Osteoblast (primary cell): Measurements from ENCODE around the gene SCLY. TPM values are rescaled to one million over a fixed set of nuclear protein-coding genes. Genes with fewer than 3 reads are reported as not detected.

Experiments used
- DNase-seq: peaks from one replicate; pipeline ENCODE4 v3.0.0; 2011; ENCODE audit warnings: low spot score, mixed read lengths; ENCODE audit not compliant: insufficient read length; ENCODE audit errors: missing footprints
- H2AFZ ChIP-seq: 2 replicates; pipeline ENCODE4 v1.6.0; 2011; ENCODE audit warnings: mild to moderate bottlenecking, low read length
- H3K27ac ChIP-seq: 2 replicates; pipeline ENCODE4 v1.5.1; 2011; ENCODE audit warnings: mild to moderate bottlenecking, low read depth, low read length, moderate library complexity
- H3K27me3 ChIP-seq: 2 replicates; pipeline ENCODE4 v1.6.0; 2012; ENCODE audit warnings: mild to moderate bottlenecking, control low read depth, inconsistent platforms, low read length, moderate library complexity; ENCODE audit not compliant: insufficient read depth
- H3K36me3 ChIP-seq: 2 replicates; pipeline ENCODE4 v1.5.1; 2011; ENCODE audit warnings: mild to moderate bottlenecking, low read length, control low read depth, moderate library complexity; ENCODE audit not compliant: insufficient read depth
- H3K4me1 ChIP-seq: 2 replicates; pipeline ENCODE4 v1.5.1; 2011; ENCODE audit warnings: mild to moderate bottlenecking, low read length, control low read depth, moderate library complexity; ENCODE audit not compliant: insufficient read depth
- H3K4me2 ChIP-seq: 2 replicates; pipeline ENCODE4 v1.6.0; 2011; ENCODE audit warnings: mild to moderate bottlenecking, low read length; ENCODE audit not compliant: insufficient read depth
- H3K4me3 ChIP-seq: fragments of 200-600 bp; sonication (generic); 3 replicates; pipeline ENCODE4 v1.5.1; 2012; ENCODE audit warnings: mild to moderate bottlenecking, low read length, inconsistent platforms; ENCODE audit not compliant: insufficient read depth
- H3K79me2 ChIP-seq: 2 replicates; pipeline ENCODE4 v1.6.0; 2012; ENCODE audit warnings: mild to moderate bottlenecking, low read length, control low read depth, inconsistent platforms; ENCODE audit not compliant: insufficient read depth
- H3K9me3 ChIP-seq: 2 replicates; pipeline ENCODE4 v1.5.1; 2011; ENCODE audit warnings: low read depth, low read length, control low read depth
- H4K20me1 ChIP-seq: 2 replicates; pipeline ENCODE4 v1.6.0; 2012; ENCODE audit warnings: mild to moderate bottlenecking, low read length, control low read depth; ENCODE audit not compliant: insufficient read depth
- total RNA-seq: library from RNA; depleted of rRNA; stranded (reverse); fragments of >200 nt; gene quantifications from 2 replicates; pipeline ENCODE4 v1.2.3, GENCODE V29; 2012
- TF ChIP-seq, protein P1 (sequence below): IDR thresholded peaks from 2 replicates; pipeline ENCODE4 v1.5.1; 2011; ENCODE audit warnings: mild to moderate bottlenecking, low read depth, low read length, moderate library complexity; ENCODE audit errors: extremely low read depth

The SCLY gene
- total RNA-seq, 1 donor, result 11.6 TPM

DNA sequence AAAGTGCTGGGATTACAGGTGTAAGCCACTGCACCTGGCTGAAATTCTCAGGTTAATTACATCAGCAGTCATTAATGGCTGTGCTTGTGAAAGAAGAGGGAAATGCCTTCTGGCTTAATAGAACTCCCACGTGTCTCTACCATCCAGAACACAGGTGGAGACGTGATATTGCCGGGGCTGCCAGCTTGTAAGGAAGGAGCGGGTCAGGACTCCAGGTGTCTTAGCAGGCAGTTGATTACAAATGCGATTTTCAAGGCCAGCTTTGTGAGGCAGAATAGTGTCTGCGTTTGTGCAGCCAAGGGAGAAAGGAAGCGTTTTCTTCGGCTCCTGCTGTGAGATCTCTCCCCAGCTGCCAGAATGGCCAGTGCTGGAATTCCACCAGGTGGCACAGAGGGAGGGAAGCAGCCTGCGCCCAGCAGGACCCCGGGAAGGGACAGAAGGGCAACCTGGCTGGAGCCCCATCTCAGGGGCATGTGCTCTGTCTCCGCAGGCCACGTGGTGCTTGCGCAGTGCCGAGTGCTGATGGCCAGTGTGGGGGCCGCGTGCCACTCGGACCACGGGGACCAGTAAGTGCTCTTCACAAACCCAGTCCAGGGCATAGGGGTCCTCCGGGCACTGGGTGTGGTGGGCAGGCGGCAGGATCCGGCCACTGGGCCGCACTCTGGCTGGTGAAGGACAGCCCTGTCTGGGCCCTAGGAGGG lies 35.7 kb downstream of the SCLY start:
- H3K36me3 ChIP-seq, result no peaks in the 10 kb centered on the region
- peak; percentile 86 for DNase-seq
- H3K4me2 ChIP-seq, result no peak overlapping the region
- no peak overlapping the region for H3K4me3 ChIP-seq
- H3K27me3 ChIP-seq, result no peaks in the 10 kb centered on the region
- H3K27ac ChIP-seq, result no peak overlapping the region
- no peaks in the 10 kb centered on the region for H3K4me1 ChIP-seq
- no peak overlapping the region for H2AFZ ChIP-seq
- H3K9me3 ChIP-seq, result no peaks in the 10 kb centered on the region
- H3K79me2 ChIP-seq, result no peaks in the 10 kb centered on the region
- H4K20me1 ChIP-seq, result no peaks in the 10 kb centered on the region
- TF ChIP-seq, protein P1, sequence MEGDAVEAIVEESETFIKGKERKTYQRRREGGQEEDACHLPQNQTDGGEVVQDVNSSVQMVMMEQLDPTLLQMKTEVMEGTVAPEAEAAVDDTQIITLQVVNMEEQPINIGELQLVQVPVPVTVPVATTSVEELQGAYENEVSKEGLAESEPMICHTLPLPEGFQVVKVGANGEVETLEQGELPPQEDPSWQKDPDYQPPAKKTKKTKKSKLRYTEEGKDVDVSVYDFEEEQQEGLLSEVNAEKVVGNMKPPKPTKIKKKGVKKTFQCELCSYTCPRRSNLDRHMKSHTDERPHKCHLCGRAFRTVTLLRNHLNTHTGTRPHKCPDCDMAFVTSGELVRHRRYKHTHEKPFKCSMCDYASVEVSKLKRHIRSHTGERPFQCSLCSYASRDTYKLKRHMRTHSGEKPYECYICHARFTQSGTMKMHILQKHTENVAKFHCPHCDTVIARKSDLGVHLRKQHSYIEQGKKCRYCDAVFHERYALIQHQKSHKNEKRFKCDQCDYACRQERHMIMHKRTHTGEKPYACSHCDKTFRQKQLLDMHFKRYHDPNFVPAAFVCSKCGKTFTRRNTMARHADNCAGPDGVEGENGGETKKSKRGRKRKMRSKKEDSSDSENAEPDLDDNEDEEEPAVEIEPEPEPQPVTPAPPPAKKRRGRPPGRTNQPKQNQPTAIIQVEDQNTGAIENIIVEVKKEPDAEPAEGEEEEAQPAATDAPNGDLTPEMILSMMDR, result no peak

DNA sequence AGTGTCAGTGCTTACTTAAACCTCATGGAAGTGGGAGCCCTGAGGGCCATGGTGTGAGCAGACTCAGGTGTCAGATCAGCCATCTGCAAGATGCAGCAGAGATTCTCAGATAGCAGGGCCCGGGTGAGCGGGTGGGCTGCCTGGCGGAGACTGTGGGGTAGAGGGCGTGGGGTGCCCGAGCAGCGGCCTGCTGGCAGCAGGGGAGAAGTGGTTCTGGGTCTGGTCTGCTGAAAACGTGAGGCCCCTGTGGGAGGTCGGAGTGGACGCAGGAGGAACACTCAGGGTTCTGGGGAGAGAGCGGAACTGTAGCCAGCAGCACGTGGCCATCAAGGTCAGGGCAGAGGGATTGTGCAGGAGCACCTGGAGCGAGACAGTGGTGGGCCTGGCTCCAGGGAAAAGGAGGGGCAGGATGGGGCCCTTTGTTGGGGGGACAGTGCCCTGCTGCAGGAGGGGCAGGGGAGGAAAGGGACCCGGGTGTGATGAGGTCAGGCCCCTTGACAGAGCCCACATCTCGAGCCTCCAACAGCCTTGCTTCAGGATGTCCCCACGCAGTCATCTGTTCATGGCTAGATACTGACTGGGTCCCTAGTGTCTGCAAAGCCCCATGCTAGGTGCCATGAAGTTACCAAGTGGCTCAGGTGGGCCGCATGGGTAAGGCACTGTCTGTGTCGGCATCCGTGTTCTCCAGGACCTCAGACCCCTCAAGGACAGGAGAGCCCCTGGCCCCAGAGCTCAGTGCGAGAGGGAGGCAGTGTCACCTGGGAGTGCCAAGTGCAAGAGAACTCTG lies 36.6 kb downstream of the SCLY start:
- no peak overlapping the region for H2AFZ ChIP-seq
- TF ChIP-seq, protein P1, result no peak
- no peaks in the 10 kb centered on the region for H3K36me3 ChIP-seq
- H3K27ac ChIP-seq, result no peak overlapping the region
- no peak overlapping the region for H3K4me3 ChIP-seq
- H3K27me3 ChIP-seq, result no peaks in the 10 kb centered on the region
- DNase-seq, result peak; percentile 77
- no peaks in the 10 kb centered on the region for H4K20me1 ChIP-seq
- no peaks in the 10 kb centered on the region for H3K79me2 ChIP-seq
- H3K4me2 ChIP-seq, result no peak overlapping the region
- no peaks in the 10 kb centered on the region for H3K4me1 ChIP-seq
- no peaks in the 10 kb centered on the region for H3K9me3 ChIP-seq

DNA sequence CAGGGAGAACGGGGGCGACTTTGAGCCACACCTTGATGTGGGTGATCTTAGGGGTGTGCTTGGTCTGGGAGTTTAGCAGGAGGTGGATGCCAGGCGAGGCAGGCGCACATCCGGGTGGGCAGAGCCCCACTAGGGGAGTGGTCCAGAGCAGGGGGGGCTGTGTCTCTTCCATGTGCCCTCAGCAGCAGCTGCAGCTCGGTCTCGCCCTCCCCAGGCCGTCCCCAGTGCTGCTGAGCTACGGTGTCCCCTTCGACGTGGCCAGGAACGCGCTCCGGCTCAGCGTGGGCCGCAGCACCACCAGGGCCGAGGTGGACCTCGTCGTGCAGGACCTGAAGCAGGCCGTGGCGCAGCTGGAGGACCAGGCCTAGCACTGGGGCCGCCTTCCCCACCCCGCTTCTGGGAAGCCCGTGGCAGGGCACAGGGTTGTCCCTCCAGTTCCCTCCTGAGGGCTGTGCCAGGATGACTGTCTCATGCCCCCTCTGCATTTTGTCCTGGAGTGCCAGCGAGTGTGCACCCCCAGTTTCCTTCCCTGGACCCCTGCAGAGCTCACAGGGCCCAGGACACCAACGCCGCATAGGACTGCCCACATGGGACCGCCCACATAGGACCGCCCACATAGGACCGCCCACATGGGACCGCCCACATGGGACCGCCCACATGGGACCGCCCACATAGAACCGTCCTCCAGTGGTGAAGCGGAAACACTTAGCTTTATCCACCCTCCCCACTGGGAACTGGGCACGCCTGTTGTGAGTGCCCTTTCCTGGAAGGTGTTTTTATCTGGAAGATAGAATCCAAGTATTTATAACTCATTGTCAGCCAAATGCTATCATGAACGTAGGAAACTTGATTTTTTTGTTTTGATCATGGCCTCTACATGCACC lies 37.4 kb downstream of the SCLY start:
- H3K4me1 ChIP-seq, result no peaks in the 10 kb centered on the region
- H4K20me1 ChIP-seq, result no peaks in the 10 kb centered on the region
- no peaks in the 10 kb centered on the region for H3K36me3 ChIP-seq
- H3K4me3 ChIP-seq, result no peak overlapping the region
- H3K9me3 ChIP-seq, result no peaks in the 10 kb centered on the region
- H3K4me2 ChIP-seq, result no peak overlapping the region
- H3K79me2 ChIP-seq, result no peaks in the 10 kb centered on the region
- no peak overlapping the region for H2AFZ ChIP-seq
- peak; percentile 93 for DNase-seq
- TF ChIP-seq, protein P1, result no peak
- H3K27me3 ChIP-seq, result no peaks in the 10 kb centered on the region
- no peak overlapping the region for H3K27ac ChIP-seq
